WTC11 (cell line): ENCODE results near the gene PRKCZ. TPM values are rescaled to one million over a fixed set of nuclear protein-coding genes. Genes with fewer than 3 reads are reported as not detected.

Experiments used
- ATAC-seq: fragments of 200-7000 bp; cut with Tn5 transposase; 2 replicates; pipeline ENCODE4 v1.10.0; 2021; ENCODE audit warnings: mild to moderate bottlenecking, moderate library complexity
- CTCF ChIA-PET: fragments of 300-600 bp; sonication (Branson Sonifier 250); formaldehyde crosslinking; loops from one replicate; lab custom pipeline; 2021; ENCODE audit warnings: antibody characterized with exemption; lab: Charles Lee
- POLR2A ChIA-PET: fragments of 350-600 bp; sonication (Branson Sonifier 250); formaldehyde crosslinking; loops from one replicate; lab custom pipeline; 2021; ENCODE audit warnings: antibody characterized with exemption; lab: Charles Lee
- DNase-seq: peaks from one replicate; pipeline ENCODE4 v3.0.0; 2021; ENCODE audit warnings: low spot score
- H3K27ac Mint-ChIP-seq: 2 replicates; pipeline ENCODE4 v1.8.0; 2021; ENCODE audit warnings: mixed read lengths
- H3K27me3 Mint-ChIP-seq: 2 replicates; pipeline ENCODE4 v1.8.0; 2021; ENCODE audit warnings: low read depth, mild to moderate bottlenecking, moderate library complexity, mixed read lengths
- H3K36me3 Mint-ChIP-seq: 2 replicates; pipeline ENCODE4 v1.8.0; 2021; ENCODE audit warnings: mixed read lengths
- H3K4me1 Mint-ChIP-seq: 2 replicates; pipeline ENCODE4 v1.8.0; 2022; ENCODE audit warnings: mixed read lengths
- H3K4me3 Mint-ChIP-seq: 2 replicates; pipeline ENCODE4 v1.8.0; 2021; ENCODE audit warnings: mild to moderate bottlenecking, moderate library complexity, mixed read lengths
- H3K9me3 Mint-ChIP-seq: 2 replicates; pipeline ENCODE4 v1.8.0; 2021; ENCODE audit warnings: mixed read lengths
- ARID4B ChIP-seq: sonication (generic); formaldehyde crosslinking; IDR thresholded peaks from 2 replicates; pipeline ENCODE4 v1.8.0; 2023; ENCODE audit warnings: missing genetic modification reagents, mild to moderate bottlenecking, borderline replicate concordance
- ATF1 ChIP-seq: sonication (generic); formaldehyde crosslinking; IDR thresholded peaks from 2 replicates; pipeline ENCODE4 v1.8.1; 2023; ENCODE audit warnings: mild to moderate bottlenecking, moderate library complexity, missing genetic modification reagents
- CBFB ChIP-seq: sonication (generic); formaldehyde crosslinking; IDR thresholded peaks from 2 replicates; pipeline ENCODE4 v1.8.1; 2022; ENCODE audit warnings: mild to moderate bottlenecking, low read depth, missing genetic modification reagents
- CREB1 ChIP-seq: sonication (generic); formaldehyde crosslinking; IDR thresholded peaks from 2 replicates; pipeline ENCODE4 v1.8.0; 2023; ENCODE audit warnings: mild to moderate bottlenecking, missing genetic modification reagents
- E2F5 ChIP-seq: sonication (generic); formaldehyde crosslinking; IDR thresholded peaks from 2 replicates; pipeline ENCODE4 v1.8.1; 2022; ENCODE audit warnings: mild to moderate bottlenecking, moderate library complexity, missing genetic modification reagents
- GTF2I ChIP-seq: fragments of 250-450 bp; sonication (Bioruptor Pico); conservative IDR thresholded peaks from 2 replicates; pipeline ENCODE4 v1.4.0; 2021; ENCODE audit warnings: mild to moderate bottlenecking
- IRF2 ChIP-seq: sonication (generic); formaldehyde crosslinking; IDR thresholded peaks from 2 replicates; pipeline ENCODE4 v1.8.0; 2022; ENCODE audit warnings: low read depth, missing genetic modification reagents, borderline replicate concordance
- NFE2L1 ChIP-seq: sonication (generic); formaldehyde crosslinking; IDR thresholded peaks from 2 replicates; pipeline ENCODE4 v1.8.1; 2023; ENCODE audit warnings: missing genetic modification reagents
- OVOL2 ChIP-seq: fragments of 250-450 bp; sonication (Bioruptor Pico); IDR thresholded peaks from 2 replicates; pipeline ENCODE4 v1.9.0; 2021; ENCODE audit warnings: mild to moderate bottlenecking, borderline replicate concordance
- PRRX2 ChIP-seq: fragments of 250-450 bp; sonication (Bioruptor Pico); IDR thresholded peaks from 2 replicates; pipeline ENCODE4 v1.8.0; 2021; ENCODE audit warnings: mild to moderate bottlenecking
- TCF7 ChIP-seq: sonication (generic); formaldehyde crosslinking; IDR thresholded peaks from 2 replicates; pipeline ENCODE4 v1.8.0; 2022; ENCODE audit warnings: mild to moderate bottlenecking, low read depth, missing genetic modification reagents, moderate library complexity
- ZNF416 ChIP-seq: fragments of 250-450 bp; sonication (Bioruptor Pico); IDR thresholded peaks from 2 replicates; pipeline ENCODE4 v1.9.0; 2021; ENCODE audit warnings: mild to moderate bottlenecking, inconsistent platforms
- total RNA-seq: library from RNA; stranded (reverse); gene quantifications from 3 replicates; pipeline ENCODE4 v1.2.3, GENCODE V29; 2021
- TF ChIP-seq, protein P1 (sequence below): fragments of 250-450 bp; sonication (Bioruptor Pico); IDR thresholded peaks from 2 replicates; pipeline ENCODE4 v1.9.0; 2021; ENCODE audit warnings: mild to moderate bottlenecking, borderline replicate concordance
- TF ChIP-seq, protein P2 (sequence below): sonication (generic); formaldehyde crosslinking; IDR thresholded peaks from 2 replicates; pipeline ENCODE4 v1.8.1; 2023; ENCODE audit warnings: mild to moderate bottlenecking, missing genetic modification reagents
- TF ChIP-seq, protein P3 (sequence below): sonication (generic); formaldehyde crosslinking; IDR thresholded peaks from 2 replicates; pipeline ENCODE4 v1.8.1; 2022; ENCODE audit warnings: low read depth, mild to moderate bottlenecking, moderate library complexity, missing genetic modification reagents, borderline replicate concordance

Gene PRKCZ
- total RNA-seq, 1 experiment from 2014 or later = 52.5 TPM

GRCh38 chr1:2095981-2096736 lies 45.9 kb downstream of the PRKCZ start (continued):
- TF ChIP-seq, protein P1, sequence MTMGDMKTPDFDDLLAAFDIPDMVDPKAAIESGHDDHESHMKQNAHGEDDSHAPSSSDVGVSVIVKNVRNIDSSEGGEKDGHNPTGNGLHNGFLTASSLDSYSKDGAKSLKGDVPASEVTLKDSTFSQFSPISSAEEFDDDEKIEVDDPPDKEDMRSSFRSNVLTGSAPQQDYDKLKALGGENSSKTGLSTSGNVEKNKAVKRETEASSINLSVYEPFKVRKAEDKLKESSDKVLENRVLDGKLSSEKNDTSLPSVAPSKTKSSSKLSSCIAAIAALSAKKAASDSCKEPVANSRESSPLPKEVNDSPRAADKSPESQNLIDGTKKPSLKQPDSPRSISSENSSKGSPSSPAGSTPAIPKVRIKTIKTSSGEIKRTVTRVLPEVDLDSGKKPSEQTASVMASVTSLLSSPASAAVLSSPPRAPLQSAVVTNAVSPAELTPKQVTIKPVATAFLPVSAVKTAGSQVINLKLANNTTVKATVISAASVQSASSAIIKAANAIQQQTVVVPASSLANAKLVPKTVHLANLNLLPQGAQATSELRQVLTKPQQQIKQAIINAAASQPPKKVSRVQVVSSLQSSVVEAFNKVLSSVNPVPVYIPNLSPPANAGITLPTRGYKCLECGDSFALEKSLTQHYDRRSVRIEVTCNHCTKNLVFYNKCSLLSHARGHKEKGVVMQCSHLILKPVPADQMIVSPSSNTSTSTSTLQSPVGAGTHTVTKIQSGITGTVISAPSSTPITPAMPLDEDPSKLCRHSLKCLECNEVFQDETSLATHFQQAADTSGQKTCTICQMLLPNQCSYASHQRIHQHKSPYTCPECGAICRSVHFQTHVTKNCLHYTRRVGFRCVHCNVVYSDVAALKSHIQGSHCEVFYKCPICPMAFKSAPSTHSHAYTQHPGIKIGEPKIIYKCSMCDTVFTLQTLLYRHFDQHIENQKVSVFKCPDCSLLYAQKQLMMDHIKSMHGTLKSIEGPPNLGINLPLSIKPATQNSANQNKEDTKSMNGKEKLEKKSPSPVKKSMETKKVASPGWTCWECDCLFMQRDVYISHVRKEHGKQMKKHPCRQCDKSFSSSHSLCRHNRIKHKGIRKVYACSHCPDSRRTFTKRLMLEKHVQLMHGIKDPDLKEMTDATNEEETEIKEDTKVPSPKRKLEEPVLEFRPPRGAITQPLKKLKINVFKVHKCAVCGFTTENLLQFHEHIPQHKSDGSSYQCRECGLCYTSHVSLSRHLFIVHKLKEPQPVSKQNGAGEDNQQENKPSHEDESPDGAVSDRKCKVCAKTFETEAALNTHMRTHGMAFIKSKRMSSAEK (CRISPR knock-in tag) = no peak
- TF ChIP-seq TCF7 (CRISPR knock-in tag) (no peak), ATF1 (CRISPR knock-in tag) (no peak), CREB1 (CRISPR knock-in tag) (no peak)

DNA sequence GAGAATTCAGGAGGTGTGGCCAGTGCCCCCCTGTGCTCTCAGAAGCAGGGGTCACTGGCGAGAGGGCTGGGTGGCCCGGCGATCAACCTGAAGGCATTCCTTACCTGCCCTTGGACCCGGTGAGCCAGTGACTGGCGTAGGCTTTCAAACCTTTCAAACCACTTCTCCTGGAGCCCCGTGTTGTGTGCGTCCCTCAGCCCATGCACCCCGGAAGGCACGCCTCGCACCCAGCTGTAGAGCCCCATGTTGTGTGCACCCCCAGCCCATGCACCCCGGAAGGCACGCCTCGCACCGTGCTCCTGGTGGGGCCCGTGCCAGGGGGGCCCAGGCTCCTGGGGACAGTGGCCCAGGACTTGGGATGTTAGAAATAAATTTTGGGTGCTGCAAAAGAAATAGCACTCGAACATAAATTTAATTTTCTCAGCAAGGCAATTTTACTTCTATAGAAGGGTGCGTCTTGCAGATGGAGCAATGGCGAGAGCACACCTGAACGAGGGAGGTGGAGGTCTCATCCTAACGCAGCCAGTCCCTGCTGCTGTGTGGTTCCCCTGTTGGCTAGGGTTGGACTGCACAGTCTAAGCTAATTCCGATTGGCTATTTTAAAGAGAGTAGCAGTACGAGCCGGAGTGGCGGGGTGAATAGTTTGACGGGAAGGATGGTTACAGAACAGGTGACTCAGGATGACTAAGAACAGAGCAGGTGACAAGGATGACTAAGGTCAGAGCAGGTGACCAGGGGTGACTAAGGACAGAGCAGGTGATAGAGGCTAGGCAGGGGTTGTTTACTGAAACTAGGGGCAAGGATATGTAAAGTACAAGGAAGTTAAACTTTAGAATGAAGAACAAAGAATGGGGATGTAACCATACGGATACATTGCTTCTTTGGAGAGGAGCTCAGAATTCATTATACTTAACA lies 47.4 kb downstream of the PRKCZ start:
- TF ChIP-seq, protein P2, sequence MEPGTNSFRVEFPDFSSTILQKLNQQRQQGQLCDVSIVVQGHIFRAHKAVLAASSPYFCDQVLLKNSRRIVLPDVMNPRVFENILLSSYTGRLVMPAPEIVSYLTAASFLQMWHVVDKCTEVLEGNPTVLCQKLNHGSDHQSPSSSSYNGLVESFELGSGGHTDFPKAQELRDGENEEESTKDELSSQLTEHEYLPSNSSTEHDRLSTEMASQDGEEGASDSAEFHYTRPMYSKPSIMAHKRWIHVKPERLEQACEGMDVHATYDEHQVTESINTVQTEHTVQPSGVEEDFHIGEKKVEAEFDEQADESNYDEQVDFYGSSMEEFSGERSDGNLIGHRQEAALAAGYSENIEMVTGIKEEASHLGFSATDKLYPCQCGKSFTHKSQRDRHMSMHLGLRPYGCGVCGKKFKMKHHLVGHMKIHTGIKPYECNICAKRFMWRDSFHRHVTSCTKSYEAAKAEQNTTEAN (CRISPR knock-in tag) = no peak
- TF ChIP-seq NFE2L1 (no peak), ZNF416 (CRISPR knock-in tag) (no peak), OVOL2 (CRISPR knock-in tag) (no peak), CBFB (no peak), PRRX2 (CRISPR knock-in tag) (no peak), E2F5 (CRISPR knock-in tag) (no peak), ARID4B (CRISPR knock-in tag) (no peak), GTF2I (no peak), IRF2 (CRISPR knock-in tag) (no peak)
- TF ChIP-seq, protein P3, sequence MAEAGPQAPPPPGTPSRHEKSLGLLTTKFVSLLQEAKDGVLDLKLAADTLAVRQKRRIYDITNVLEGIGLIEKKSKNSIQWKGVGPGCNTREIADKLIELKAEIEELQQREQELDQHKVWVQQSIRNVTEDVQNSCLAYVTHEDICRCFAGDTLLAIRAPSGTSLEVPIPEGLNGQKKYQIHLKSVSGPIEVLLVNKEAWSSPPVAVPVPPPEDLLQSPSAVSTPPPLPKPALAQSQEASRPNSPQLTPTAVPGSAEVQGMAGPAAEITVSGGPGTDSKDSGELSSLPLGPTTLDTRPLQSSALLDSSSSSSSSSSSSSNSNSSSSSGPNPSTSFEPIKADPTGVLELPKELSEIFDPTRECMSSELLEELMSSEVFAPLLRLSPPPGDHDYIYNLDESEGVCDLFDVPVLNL (CRISPR knock-in tag) = no peak
- ATAC-seq (no peak), DNase-seq (no peak)
- H3K9me3 Mint-ChIP-seq = peaks cover 9% of the 10 kb centered on the region
- H3K36me3 Mint-ChIP-seq = peaks cover 20% of the 10 kb centered on the region
- H3K27ac Mint-ChIP-seq = peak overlapping the region; percentile 39; the same call in 1 of the 2 replicates
- ChIA-PET POLR2A (no interaction called here), CTCF (interaction anchor here (1.1 to 3.2 kb wide), 3 partner anchors 11 to 43 kb away, joined by 5 to 11 read pairs (median 9); no protein-coding TSS in a partner anchor)
- no peak overlapping the region for H3K4me3 Mint-ChIP-seq
- H3K4me1 Mint-ChIP-seq = no peaks in the 10 kb centered on the region
- no peaks in the 10 kb centered on the region for H3K27me3 Mint-ChIP-seq
